ENCODE results near the gene TMEM178A.

Gene TMEM178A

GRCh38 chr2:39666491-39667101 lies 879 bp downstream of the TMEM178A start:
- no peak for TF ChIP-seq CTCF (IDR thresholded peaks at IDR 0.05; ENCODE audit: low read depth, low read length)
- no peak for DNase-seq
- H3K27me3 ChIP-seq: peaks cover 73% of the 10 kb centered on the region
- H3K4me3 ChIP-seq (ENCODE audit: low read depth, low read length): 0 out of 2 replicates have a peak overlapping the region, but pooled peaks have one; percentile 2
- H3K9me3 ChIP-seq: no peaks in the 10 kb centered on the region
- H3K4me1 ChIP-seq: peaks cover 4% of the 10 kb centered on the region; the same call in 1 of the 2 replicates
- no peaks in the 10 kb centered on the region for H3K36me3 ChIP-seq

- H3K36me3 ChIP-seq: no peaks in the 10 kb centered on the region
- no peak overlapping the region for H3K4me3 ChIP-seq (ENCODE audit: low read depth, low read length)
- peaks cover 4% of the 10 kb centered on the region; the same call in 1 of the 2 replicates for H3K4me1 ChIP-seq
- peaks cover 78% of the 10 kb centered on the region for H3K27me3 ChIP-seq
- no peak for TF ChIP-seq CTCF (IDR thresholded peaks at IDR 0.05; ENCODE audit: low read depth, low read length)
- DNase-seq: no peak
- no peaks in the 10 kb centered on the region for H3K9me3 ChIP-seq
Measured at GRCh38 chr2:39667104-39667885, 1.6 kb downstream of the TMEM178A start.

GRCh38 chr2:39667886-39668276 lies 2.2 kb downstream of the TMEM178A start:
- DNase-seq: no peak
- H3K9me3 ChIP-seq: no peaks in the 10 kb centered on the region
- no peak overlapping the region for H3K4me3 ChIP-seq (ENCODE audit: low read depth, low read length)
- H3K27me3 ChIP-seq: peaks cover 82% of the 10 kb centered on the region
- no peaks in the 10 kb centered on the region for H3K36me3 ChIP-seq
- TF ChIP-seq CTCF (IDR thresholded peaks at IDR 0.05; ENCODE audit: low read depth, low read length): no peak
- H3K4me1 ChIP-seq: peaks cover 4% of the 10 kb centered on the region; the same call in 1 of the 2 replicates

GRCh38 chr2:39668576-39669080 lies 2.9 kb downstream of the TMEM178A start:
- H3K36me3 ChIP-seq: no peaks in the 10 kb centered on the region
- H3K9me3 ChIP-seq: no peaks in the 10 kb centered on the region
- no peak overlapping the region for H3K4me3 ChIP-seq (ENCODE audit: low read depth, low read length)
- H3K27me3 ChIP-seq: peaks cover 84% of the 10 kb centered on the region
- no peak for TF ChIP-seq CTCF (IDR thresholded peaks at IDR 0.05; ENCODE audit: low read depth, low read length)
- peaks cover 4% of the 10 kb centered on the region; the same call in 1 of the 2 replicates for H3K4me1 ChIP-seq
- no peak for DNase-seq

GRCh38 chr2:39671604-39672003 lies 5.9 kb downstream of the TMEM178A start:
- H3K4me1 ChIP-seq: peaks cover 2% of the 10 kb centered on the region; the same call in 1 of the 2 replicates
- no peak overlapping the region for H3K4me3 ChIP-seq (ENCODE audit: low read depth, low read length)
- no peak for TF ChIP-seq CTCF (IDR thresholded peaks at IDR 0.05; ENCODE audit: low read depth, low read length)
- H3K27me3 ChIP-seq: peaks cover 57% of the 10 kb centered on the region
- no peak for DNase-seq
- H3K9me3 ChIP-seq: no peaks in the 10 kb centered on the region
- H3K36me3 ChIP-seq: no peaks in the 10 kb centered on the region

- Histone ChIP-seq H3K4me3 (ENCODE audit: low read depth, low read length) (no peak overlapping the region), H3K9me3 (no peaks in the 10 kb centered on the region), H3K36me3 (no peaks in the 10 kb centered on the region), H3K27me3 (peaks cover 43% of the 10 kb centered on the region), H3K4me1 (no peaks in the 10 kb centered on the region)
- no peak for TF ChIP-seq CTCF (IDR thresholded peaks at IDR 0.05; ENCODE audit: low read depth, low read length)
- DNase-seq: no peak
Measured at GRCh38 chr2:39673018-39673417, 7.3 kb downstream of the TMEM178A start.
